Neural cell (in vitro differentiated cells): ENCODE data around the gene MERTK.

Experiments used
- EP300 ChIP-seq: fragments of 450-650 bp; conservative IDR thresholded peaks from 2 replicates; pipeline ENCODE4 v1.6.1; 2014; ENCODE audit warnings: antibody characterized with exemption, mild to moderate bottlenecking, moderate library complexity; ENCODE audit not compliant: poor library complexity, severe bottlenecking
- EZH2 ChIP-seq: fragments of 200-600, 300-800 bp; shearing (Covaris generic), sonication (generic); IDR thresholded peaks from 2 replicates; pipeline ENCODE4 v1.6.1; 2014; ENCODE audit warnings: antibody characterized with exemption, low read length, borderline replicate concordance, mild to moderate bottlenecking; ENCODE audit not compliant: insufficient read depth, poor library complexity, severe bottlenecking
- MXI1 ChIP-seq: fragments of 450-650 bp; conservative IDR thresholded peaks from 2 replicates; pipeline ENCODE4 v1.6.1; 2014; ENCODE audit warnings: antibody characterized with exemption, mild to moderate bottlenecking; ENCODE audit not compliant: poor library complexity, severe bottlenecking
- POLR2AphosphoS5 ChIP-seq: IDR thresholded peaks from 2 replicates; pipeline ENCODE4 v1.6.1; 2012
- RAD21 ChIP-seq: fragments of 450-650 bp; conservative IDR thresholded peaks from 2 replicates; pipeline ENCODE4 v1.6.1; 2014; ENCODE audit warnings: antibody characterized with exemption, mild to moderate bottlenecking, moderate library complexity
- SMC3 ChIP-seq: fragments of 450-650 bp; conservative IDR thresholded peaks from 2 replicates; pipeline ENCODE4 v1.6.1; 2014; ENCODE audit warnings: antibody characterized with exemption, mild to moderate bottlenecking, moderate library complexity; ENCODE audit not compliant: poor library complexity
- TAF1 ChIP-seq: IDR thresholded peaks from 2 replicates; pipeline ENCODE4 v1.6.1; 2012; ENCODE audit warnings: low read depth
- TF ChIP-seq, protein P1 (sequence below): fragments of 450-650 bp; IDR thresholded peaks from 2 replicates; pipeline ENCODE4 v1.5.1; 2014; ENCODE audit warnings: antibody characterized with exemption, mild to moderate bottlenecking, moderate library complexity; ENCODE audit not compliant: poor library complexity, severe bottlenecking
- TF ChIP-seq, protein P2 (sequence below): IDR thresholded peaks from 2 replicates; pipeline ENCODE4 v1.6.1; 2012; ENCODE audit warnings: borderline replicate concordance

DNA sequence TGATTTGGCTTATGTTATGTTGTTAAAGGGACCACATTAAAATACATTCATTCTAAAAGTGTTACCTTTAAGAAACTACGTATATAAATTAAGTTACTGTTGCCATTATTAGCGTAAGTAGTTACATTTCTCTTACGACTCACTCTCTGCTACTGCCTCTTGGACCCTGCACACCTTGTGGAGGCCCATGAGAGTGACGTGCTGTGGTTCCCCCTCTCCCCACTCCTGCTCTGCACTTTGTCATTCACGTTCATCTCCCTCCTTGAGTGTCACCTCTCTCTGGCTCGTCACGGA, 830 bp upstream of the MERTK start:
- TF ChIP-seq SMC3, result no peak
- TF ChIP-seq, protein P1, sequence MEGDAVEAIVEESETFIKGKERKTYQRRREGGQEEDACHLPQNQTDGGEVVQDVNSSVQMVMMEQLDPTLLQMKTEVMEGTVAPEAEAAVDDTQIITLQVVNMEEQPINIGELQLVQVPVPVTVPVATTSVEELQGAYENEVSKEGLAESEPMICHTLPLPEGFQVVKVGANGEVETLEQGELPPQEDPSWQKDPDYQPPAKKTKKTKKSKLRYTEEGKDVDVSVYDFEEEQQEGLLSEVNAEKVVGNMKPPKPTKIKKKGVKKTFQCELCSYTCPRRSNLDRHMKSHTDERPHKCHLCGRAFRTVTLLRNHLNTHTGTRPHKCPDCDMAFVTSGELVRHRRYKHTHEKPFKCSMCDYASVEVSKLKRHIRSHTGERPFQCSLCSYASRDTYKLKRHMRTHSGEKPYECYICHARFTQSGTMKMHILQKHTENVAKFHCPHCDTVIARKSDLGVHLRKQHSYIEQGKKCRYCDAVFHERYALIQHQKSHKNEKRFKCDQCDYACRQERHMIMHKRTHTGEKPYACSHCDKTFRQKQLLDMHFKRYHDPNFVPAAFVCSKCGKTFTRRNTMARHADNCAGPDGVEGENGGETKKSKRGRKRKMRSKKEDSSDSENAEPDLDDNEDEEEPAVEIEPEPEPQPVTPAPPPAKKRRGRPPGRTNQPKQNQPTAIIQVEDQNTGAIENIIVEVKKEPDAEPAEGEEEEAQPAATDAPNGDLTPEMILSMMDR, result no peak
- no peak for TF ChIP-seq TAF1
- no peak for TF ChIP-seq MXI1
- TF ChIP-seq EP300, result no peak
- TF ChIP-seq POLR2AphosphoS5, result no peak
- no peak for TF ChIP-seq EZH2
- TF ChIP-seq, protein P2, sequence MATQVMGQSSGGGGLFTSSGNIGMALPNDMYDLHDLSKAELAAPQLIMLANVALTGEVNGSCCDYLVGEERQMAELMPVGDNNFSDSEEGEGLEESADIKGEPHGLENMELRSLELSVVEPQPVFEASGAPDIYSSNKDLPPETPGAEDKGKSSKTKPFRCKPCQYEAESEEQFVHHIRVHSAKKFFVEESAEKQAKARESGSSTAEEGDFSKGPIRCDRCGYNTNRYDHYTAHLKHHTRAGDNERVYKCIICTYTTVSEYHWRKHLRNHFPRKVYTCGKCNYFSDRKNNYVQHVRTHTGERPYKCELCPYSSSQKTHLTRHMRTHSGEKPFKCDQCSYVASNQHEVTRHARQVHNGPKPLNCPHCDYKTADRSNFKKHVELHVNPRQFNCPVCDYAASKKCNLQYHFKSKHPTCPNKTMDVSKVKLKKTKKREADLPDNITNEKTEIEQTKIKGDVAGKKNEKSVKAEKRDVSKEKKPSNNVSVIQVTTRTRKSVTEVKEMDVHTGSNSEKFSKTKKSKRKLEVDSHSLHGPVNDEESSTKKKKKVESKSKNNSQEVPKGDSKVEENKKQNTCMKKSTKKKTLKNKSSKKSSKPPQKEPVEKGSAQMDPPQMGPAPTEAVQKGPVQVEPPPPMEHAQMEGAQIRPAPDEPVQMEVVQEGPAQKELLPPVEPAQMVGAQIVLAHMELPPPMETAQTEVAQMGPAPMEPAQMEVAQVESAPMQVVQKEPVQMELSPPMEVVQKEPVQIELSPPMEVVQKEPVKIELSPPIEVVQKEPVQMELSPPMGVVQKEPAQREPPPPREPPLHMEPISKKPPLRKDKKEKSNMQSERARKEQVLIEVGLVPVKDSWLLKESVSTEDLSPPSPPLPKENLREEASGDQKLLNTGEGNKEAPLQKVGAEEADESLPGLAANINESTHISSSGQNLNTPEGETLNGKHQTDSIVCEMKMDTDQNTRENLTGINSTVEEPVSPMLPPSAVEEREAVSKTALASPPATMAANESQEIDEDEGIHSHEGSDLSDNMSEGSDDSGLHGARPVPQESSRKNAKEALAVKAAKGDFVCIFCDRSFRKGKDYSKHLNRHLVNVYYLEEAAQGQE, result no peak
- TF ChIP-seq RAD21, result no peak
